Prostate gland (tissue), 2 donors: ENCODE measurements around the gene JARID2.

Experiments
- CTCF ChIP-seq, 4 experiments: fragments of 200-600 bp in 2 of 4; fragments of 450-650 bp in 2 of 4; sonication (generic) in 2 of 4; IDR thresholded peaks; 1 replicate in 3 of 4; 2 replicates in 1 of 4; pipeline ENCODE4 v1.5.1; 2016 to 2019; ENCODE audit warnings: antibody characterized with exemption in 4 of 4, mild to moderate bottlenecking in 2 of 4, moderate library complexity in 2 of 4
- POLR2A ChIP-seq: fragments of 450-650 bp; IDR thresholded peaks from one replicate; pipeline ENCODE4 v1.6.1; 2016; ENCODE audit warnings: antibody characterized with exemption, mild to moderate bottlenecking
- POLR2AphosphoS5 ChIP-seq: sonication (generic); formaldehyde crosslinking; IDR thresholded peaks from one replicate; pipeline ENCODE4 v1.6.1; 2017; ENCODE audit warnings: antibody characterized with exemption

- TF ChIP-seq POLR2AphosphoS5 (no peak), CTCF (IDR thresholded peaks at IDR 0.05) (no peak), POLR2A (no peak)
These were observed 315.8 kb downstream of the JARID2 start for GRCh38 chr6:15561447-15562199.
